Cardiac fibroblast (primary cell): ENCODE measurements around the gene CNTN1.

Experiments
- DNase-seq, 2 donors: peaks; one replicate each; pipeline versions ENCODE4 v3.0.0 to v3.0.0-alpha.2; 2010; ENCODE audit warnings: low read depth in 2 of 2
- H3K4me3 ChIP-seq, 2 donors: replicated peaks in 1 of 2; 1 replicate in 1 of 2; 2 replicates in 1 of 2; pipeline ENCODE4 v1.5.1; 2011; ENCODE audit warnings: low read depth in 2 of 2, low read length in 2 of 2, mild to moderate bottlenecking in 2 of 2, moderate library complexity in 1 of 2
- TF ChIP-seq, protein P1 (sequence below): IDR thresholded peaks from one replicate; pipeline ENCODE4 v1.5.1; 2011; ENCODE audit warnings: low read depth, mild to moderate bottlenecking, low read length, inconsistent platforms

Gene CNTN1

GRCh38 chr12:40749863-40750262 lies 57.6 kb downstream of the CNTN1 start:
- no peak for DNase-seq
- no peak overlapping the region for H3K4me3 ChIP-seq
- TF ChIP-seq, protein P1, sequence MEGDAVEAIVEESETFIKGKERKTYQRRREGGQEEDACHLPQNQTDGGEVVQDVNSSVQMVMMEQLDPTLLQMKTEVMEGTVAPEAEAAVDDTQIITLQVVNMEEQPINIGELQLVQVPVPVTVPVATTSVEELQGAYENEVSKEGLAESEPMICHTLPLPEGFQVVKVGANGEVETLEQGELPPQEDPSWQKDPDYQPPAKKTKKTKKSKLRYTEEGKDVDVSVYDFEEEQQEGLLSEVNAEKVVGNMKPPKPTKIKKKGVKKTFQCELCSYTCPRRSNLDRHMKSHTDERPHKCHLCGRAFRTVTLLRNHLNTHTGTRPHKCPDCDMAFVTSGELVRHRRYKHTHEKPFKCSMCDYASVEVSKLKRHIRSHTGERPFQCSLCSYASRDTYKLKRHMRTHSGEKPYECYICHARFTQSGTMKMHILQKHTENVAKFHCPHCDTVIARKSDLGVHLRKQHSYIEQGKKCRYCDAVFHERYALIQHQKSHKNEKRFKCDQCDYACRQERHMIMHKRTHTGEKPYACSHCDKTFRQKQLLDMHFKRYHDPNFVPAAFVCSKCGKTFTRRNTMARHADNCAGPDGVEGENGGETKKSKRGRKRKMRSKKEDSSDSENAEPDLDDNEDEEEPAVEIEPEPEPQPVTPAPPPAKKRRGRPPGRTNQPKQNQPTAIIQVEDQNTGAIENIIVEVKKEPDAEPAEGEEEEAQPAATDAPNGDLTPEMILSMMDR, result no peak

DNA sequence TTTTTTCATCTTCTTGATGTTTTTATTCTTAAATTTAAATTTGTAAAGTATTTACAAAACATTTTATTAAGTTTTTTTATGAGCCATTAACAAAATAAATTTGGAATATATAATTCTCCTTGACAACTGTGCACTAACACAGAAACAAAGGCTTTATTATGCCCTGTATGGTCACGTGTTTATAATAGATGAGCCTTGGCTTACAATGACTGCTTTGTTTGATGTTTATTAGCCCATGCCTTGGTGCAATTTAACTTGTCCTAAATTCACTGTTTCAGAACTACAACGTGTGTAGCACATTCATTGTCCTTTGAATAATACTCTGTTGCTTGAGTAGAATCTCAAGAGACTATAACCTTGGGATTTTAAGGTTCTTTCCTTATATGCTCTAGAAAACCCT lies 59.8 kb downstream of the CNTN1 start:
- TF ChIP-seq, protein P1, result no peak
- no peak for DNase-seq
- no peak overlapping the region for H3K4me3 ChIP-seq

GRCh38 chr12:40760821-40761220 lies 68.6 kb downstream of the CNTN1 start:
- TF ChIP-seq, protein P1, result no peak
- no peak for DNase-seq
- H3K4me3 ChIP-seq, result no peak overlapping the region

DNA sequence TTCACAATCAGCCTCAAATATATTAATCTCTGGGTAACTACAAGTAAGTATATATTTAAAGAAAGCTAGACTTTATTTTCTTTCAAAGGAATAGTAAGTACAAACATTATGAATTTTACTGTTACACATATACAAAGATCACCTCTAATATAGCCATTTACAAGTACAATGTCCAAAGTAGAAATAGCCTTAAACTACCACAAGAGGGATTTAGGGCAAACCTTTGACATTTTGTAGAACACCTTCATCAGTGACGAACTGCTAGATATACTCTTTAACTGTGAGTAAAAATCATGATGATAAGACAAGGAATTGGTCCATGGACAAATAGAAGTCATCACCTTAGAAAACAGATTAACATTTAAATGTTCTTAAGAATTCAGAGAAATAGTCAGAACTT lies 69.8 kb downstream of the CNTN1 start:
- no peak overlapping the region for H3K4me3 ChIP-seq
- TF ChIP-seq, protein P1, result no peak
- DNase-seq, result no peak

- no peak for DNase-seq
- no peak overlapping the region for H3K4me3 ChIP-seq
- TF ChIP-seq, protein P1, result no peak
These were observed 76.1 kb downstream of the CNTN1 start for GRCh38 chr12:40768125-40768864.

- TF ChIP-seq, protein P1, result no peak
- H3K4me3 ChIP-seq, result no peak overlapping the region
- DNase-seq, result no peak
These were observed 77.6 kb downstream of the CNTN1 start for GRCh38 chr12:40769846-40770245.

GRCh38 chr12:40770781-40771180 lies 78.5 kb downstream of the CNTN1 start:
- H3K4me3 ChIP-seq, result no peak overlapping the region
- TF ChIP-seq, protein P1, result no peak
- no peak for DNase-seq
